GM12891 (cell line): Measurements from ENCODE around the gene PPP1R12B.
"Not testable (repeated sequence)": the region's sequence is repeated elsewhere in the genome, so short reads cannot be mapped to it uniquely, and the experiment has no call there.

Source experiments
- DNase-seq: peaks from one replicate; pipeline ENCODE4 v3.0.0; 2011; ENCODE audit warnings: low spot score; ENCODE audit not compliant: insufficient read length
- FAIRE-seq: peaks from 2 replicates; lab custom pipeline; 2011; peaks lifted over from hg19 to GRCh38; lab: Jason Lieb, UNC
- PAX5 ChIP-seq: IDR thresholded peaks from 2 replicates; pipeline ENCODE4 v1.6.1; 2011; ENCODE audit warnings: low read length, moderate library complexity, mild to moderate bottlenecking; ENCODE audit not compliant: insufficient read depth, severe bottlenecking
- POLR2A ChIP-seq: IDR thresholded peaks from 2 replicates; pipeline ENCODE4 v1.6.1; 2011; ENCODE audit warnings: low read depth, low read length, control low read depth
- POLR2AphosphoS5 ChIP-seq: IDR thresholded peaks from 2 replicates; pipeline ENCODE4 v1.6.1; 2011; ENCODE audit warnings: low read depth, low read length, control low read depth
- POU2F2 ChIP-seq: IDR thresholded peaks from 2 replicates; pipeline ENCODE4 v1.6.1; 2011; ENCODE audit warnings: low read depth, mild to moderate bottlenecking, control low read depth, low read length, moderate library complexity
- SPI1 ChIP-seq: IDR thresholded peaks from 2 replicates; pipeline ENCODE4 v1.6.1; 2011; ENCODE audit warnings: low read depth, low read length, control low read depth
- TAF1 ChIP-seq: IDR thresholded peaks from 2 replicates; pipeline ENCODE4 v1.6.1; 2011; ENCODE audit warnings: low read depth, low read length, control low read depth

PPP1R12B gene

DNA sequence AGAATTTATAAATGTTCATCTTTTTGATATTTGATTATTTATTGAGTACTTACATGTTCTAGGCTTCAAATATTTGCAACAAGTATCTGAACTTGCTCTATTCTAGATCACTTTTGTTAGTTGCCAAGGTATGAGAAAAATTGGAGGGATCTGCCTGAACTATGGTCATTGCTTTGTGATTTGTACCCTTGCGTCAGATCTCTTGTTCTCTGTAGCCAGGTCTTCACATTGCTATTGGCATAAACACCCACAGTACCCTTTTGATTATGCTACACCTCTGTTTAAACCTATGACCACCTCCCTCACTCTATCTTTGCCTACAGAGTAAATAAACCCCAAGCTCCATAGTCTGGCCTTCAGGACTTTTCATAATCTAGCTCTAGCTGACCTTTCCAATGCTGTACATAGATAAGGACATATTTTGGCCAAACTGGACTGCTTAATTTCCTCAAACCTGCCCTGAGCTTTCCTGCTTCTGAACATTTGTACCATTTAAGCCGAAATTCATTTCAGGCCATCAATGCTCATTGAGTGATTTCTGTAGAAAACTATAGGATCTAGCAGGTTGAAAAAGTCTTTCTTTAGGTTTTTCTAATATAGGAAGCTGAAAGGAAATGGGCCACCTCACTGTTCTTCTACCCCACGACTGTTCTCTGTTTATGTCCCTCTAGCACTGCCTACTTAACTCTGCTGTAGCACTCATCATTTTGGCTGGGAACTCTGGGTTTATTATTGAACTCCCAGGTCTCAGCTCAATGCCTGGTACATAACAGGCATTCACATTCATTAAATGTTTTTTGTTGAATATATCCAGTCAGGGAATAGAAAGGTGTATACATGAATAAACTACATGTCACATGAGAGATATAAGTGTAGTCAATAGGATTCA, 84.9 kb downstream of the PPP1R12B start:
- no peak for DNase-seq
- FAIRE-seq = no peak
- TF ChIP-seq TAF1 = no peak
- no peak for TF ChIP-seq POU2F2
- no peak for TF ChIP-seq POLR2A

GRCh38 chr1:202434059-202434458, 85.6 kb downstream of the PPP1R12B start:
- FAIRE-seq = no peak
- no peak for DNase-seq
- TF ChIP-seq POLR2AphosphoS5 = no peak
- no peak for TF ChIP-seq SPI1
- no peak for TF ChIP-seq POLR2A
- no peak for TF ChIP-seq POU2F2
- TF ChIP-seq PAX5 = no peak
- TF ChIP-seq TAF1 = no peak

DNA sequence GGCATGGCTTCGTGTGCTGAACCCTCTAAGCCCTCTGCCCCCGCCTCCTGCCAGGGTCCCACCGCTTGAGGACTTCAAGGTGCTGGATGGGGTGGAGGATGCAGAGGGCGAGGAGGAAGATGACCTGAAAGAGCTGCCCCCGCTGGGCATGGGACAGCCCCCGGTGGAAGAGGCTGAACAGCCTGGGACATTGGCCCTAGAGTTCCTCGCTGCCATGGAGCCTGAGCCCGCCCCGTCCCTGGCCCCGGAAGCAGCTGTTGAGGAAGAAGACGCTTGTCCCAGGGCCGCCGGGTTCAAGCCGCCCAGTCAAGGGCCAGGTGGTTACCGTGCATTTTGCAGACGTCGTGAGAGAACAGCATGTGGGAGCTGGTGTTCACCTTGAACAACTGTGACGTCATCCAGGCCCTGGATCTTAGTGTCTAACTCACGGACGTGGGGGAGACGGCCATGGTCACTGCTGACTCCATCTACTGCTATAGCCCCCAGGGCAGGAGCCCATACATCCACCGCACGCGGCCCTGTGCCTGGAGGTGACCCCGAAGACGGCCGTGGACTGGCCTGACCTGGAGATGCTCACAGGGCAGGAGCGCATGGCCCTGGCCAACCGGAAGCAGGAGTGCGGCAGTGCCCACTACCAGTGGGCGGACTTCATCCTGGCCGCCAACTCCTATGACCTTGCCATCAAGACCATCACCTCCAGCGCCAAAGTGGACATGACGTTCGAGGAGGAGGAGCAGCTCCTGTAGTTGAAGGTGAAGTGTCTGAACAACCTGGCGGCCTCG, 90.1 kb downstream of the PPP1R12B start:
- FAIRE-seq (no peak), DNase-seq (no peak)
- no peak for TF ChIP-seq POLR2AphosphoS5
- TF ChIP-seq POU2F2 = no peak
- TF ChIP-seq SPI1 = no peak
- TF ChIP-seq PAX5 = no peak
- no peak for TF ChIP-seq TAF1
- no peak for TF ChIP-seq POLR2A

DNA sequence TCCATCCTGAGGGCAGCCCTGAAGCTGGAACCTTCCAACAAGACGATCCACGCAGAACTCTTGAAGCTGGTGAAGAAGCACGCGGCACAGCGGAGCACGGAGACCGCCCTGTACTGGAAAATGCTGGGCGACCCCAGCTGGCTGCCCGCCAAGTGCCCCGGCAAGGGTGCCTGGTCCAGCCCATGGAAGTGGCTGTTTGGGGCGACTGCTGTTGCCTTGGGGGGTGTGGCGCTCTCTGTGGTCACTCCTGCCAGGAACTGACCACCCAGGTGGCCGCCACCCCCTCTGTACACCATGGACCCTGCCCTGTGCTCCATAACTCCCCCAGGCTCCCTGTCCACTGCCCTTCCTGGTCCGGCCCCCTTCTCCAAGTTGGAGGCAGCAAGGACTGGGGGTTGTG, 90.8 kb downstream of the PPP1R12B start:
- TF ChIP-seq POU2F2 (no peak), SPI1 (no peak), POLR2A (no peak), TAF1 (no peak), POLR2AphosphoS5 (no peak), PAX5 (no peak)
- DNase-seq = no peak
- no peak for FAIRE-seq

DNA sequence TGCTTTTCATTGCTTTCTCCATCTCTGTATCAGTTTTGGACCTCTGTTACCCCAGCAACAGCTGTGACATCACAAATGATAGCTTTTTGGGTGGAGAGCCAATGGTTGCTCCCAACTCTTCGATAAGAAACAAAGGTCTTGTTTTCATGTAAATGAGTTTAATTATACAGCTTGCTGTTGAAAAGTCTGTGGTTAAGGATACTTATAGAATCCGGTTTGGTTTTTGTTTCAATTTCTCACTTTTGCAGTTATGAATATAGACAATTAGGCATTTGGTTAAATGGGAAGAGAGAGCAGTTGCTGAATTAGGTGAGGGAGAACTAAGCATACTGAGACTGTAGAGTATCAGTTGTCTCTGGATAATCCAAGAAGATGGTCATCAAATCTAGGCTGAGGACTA, 99.6 kb downstream of the PPP1R12B start:
- not testable (repeated sequence) for DNase-seq
- FAIRE-seq = peak; percentile 66

DNA sequence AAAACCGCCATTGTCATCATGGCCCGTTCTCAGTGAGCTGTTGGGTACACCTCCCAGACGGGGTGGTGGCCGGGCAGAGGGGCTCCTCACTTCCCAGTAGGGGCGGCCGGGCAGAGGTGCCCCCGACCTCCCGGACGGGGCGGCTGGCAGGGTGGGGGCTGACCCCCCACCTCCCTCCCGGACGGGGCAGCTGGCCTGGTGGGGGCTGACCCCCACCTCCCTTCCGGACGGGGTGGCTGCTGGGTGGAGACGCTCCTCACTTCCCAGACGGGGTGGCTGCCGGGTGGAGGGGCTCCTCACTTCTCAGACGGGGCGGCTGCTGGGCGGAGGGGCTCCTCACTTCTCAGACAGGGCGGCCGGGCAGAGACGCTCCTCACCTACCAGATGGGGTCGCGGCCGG, 103.1 kb downstream of the PPP1R12B start:
- not testable (repeated sequence) for FAIRE-seq, DNase-seq

GRCh38 chr1:202452508-202452907, 104.0 kb downstream of the PPP1R12B start:
- TF ChIP-seq POU2F2 (no peak), PAX5 (no peak), SPI1 (no peak), TAF1 (no peak), POLR2A (no peak), POLR2AphosphoS5 (no peak)
- no peak for FAIRE-seq

GRCh38 chr1:202456372-202457169, 108.1 kb downstream of the PPP1R12B start:
- not testable (repeated sequence) for FAIRE-seq, DNase-seq

More at GRCh38 chr1:202452508-202452907, 104.0 kb downstream of the PPP1R12B start:
- DNase-seq = no peak

DNA sequence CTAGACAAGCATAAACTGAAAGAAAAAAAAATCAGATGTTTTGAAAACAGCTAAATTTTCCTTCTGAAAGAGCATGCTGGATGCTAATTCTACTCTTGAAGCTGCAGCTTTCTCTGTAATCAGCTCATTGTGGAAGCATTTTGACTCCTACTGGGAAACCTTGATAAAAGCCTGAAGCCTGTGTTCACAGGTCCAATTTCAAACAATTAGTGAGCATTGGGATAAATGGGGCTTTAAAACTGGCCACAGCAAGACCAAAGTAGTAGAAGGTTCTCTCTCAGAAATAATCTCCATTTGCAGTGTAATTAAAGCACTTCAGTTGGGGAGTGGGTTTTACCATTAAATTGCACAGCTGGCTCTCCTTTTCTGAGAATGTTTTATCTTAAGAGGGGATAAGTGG, 110.2 kb downstream of the PPP1R12B start:
- not testable (repeated sequence) for FAIRE-seq, DNase-seq

- not testable (repeated sequence) for DNase-seq, FAIRE-seq
These were observed 111.1 kb downstream of the PPP1R12B start for GRCh38 chr1:202459470-202460142.

DNA sequence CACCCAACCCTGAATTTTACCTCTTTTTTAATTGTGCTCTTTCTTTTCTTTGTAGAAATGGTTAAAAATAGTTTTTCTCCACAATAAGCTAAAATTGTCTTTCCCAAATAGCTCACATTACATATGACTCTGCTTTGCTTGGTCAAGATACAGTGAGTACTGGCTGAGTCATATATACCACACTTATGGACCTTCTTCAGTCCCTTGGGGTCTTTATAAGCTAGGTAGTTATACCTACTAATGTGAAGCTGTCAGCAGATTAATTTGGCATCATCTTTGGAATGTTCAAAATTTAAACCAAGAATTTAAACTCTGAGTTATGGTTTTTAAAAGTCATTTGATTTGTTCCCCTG, 111.6 kb downstream of the PPP1R12B start:
- not testable (repeated sequence) for FAIRE-seq, DNase-seq
